Mammary epithelial cell (primary cell): ENCODE measurements around the gene RFX3.

Source experiments
- EZH2 ChIP-seq: IDR thresholded peaks from 2 replicates; pipeline ENCODE4 v1.6.1; 2012; ENCODE audit warnings: low read length, inconsistent platforms, borderline replicate concordance
- TF ChIP-seq, protein P1 (sequence below), 2 donors: IDR thresholded peaks in 1 of 2; conservative IDR thresholded peaks in 1 of 2; 2 replicates each; pipeline ENCODE4 v1.5.1; 2011 to 2012; ENCODE audit warnings: inconsistent platforms in 2 of 2, low read length in 2 of 2, mild to moderate bottlenecking in 2 of 2, control low read depth in 1 of 2, low read depth in 1 of 2; ENCODE audit not compliant: insufficient read depth in 1 of 2; ENCODE audit errors: extremely low read depth in 1 of 2

DNA sequence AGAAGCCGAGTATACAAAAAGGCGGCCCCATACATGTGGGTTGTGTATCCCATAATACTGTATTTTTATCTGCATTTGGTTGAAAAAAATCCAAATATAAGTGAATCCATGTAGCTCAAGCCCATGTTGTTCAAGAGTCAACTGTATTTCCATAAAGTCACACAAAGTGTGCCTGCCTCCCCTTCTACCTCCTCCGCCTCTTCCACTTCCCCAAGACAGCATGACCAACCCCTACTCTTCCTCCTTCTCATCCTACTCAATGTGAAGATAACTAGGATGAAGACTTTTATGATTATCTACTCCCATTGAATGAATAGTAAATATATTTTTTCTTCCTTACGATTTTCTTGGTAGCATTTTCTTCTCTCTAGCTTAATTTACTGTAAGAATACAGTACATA lies 92.7 kb downstream of the RFX3 start:
- TF ChIP-seq, protein P1, sequence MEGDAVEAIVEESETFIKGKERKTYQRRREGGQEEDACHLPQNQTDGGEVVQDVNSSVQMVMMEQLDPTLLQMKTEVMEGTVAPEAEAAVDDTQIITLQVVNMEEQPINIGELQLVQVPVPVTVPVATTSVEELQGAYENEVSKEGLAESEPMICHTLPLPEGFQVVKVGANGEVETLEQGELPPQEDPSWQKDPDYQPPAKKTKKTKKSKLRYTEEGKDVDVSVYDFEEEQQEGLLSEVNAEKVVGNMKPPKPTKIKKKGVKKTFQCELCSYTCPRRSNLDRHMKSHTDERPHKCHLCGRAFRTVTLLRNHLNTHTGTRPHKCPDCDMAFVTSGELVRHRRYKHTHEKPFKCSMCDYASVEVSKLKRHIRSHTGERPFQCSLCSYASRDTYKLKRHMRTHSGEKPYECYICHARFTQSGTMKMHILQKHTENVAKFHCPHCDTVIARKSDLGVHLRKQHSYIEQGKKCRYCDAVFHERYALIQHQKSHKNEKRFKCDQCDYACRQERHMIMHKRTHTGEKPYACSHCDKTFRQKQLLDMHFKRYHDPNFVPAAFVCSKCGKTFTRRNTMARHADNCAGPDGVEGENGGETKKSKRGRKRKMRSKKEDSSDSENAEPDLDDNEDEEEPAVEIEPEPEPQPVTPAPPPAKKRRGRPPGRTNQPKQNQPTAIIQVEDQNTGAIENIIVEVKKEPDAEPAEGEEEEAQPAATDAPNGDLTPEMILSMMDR (conservative IDR thresholded peaks at IDR 0.05 in 1 of 2, IDR thresholded peaks at IDR 0.05 in 1 of 2; ENCODE audit: extremely low read depth in 1 of 2, insufficient read depth in 1 of 2, low read depth in 1 of 2, low read length in 2 of 2), result no peak
- TF ChIP-seq EZH2, result no peak
